Suprapubic skin (tissue), 4 donors: ENCODE measurements around the gene KCNT1. TPM values are rescaled to one million over a fixed set of nuclear protein-coding genes. Genes with fewer than 3 reads are reported as not detected.

Source experiments
- DNase-seq, 2 donors: peaks; one replicate each; pipeline ENCODE4 v3.0.0-alpha.2; 2019; ENCODE audit warnings: low spot score in 2 of 2
- H3K27ac ChIP-seq: fragments of 200-600 bp; sonication (generic); one replicate; pipeline ENCODE4 v1.5.1; 2019
- H3K27me3 ChIP-seq: fragments of 200-600 bp; sonication (generic); one replicate; pipeline ENCODE4 v1.5.1; 2019
- H3K36me3 ChIP-seq: fragments of 200-600 bp; sonication (generic); one replicate; pipeline ENCODE4 v1.5.1; 2019
- H3K4me1 ChIP-seq: fragments of 200-600 bp; sonication (generic); one replicate; pipeline ENCODE4 v1.5.1; 2019
- H3K4me3 ChIP-seq: fragments of 200-600 bp; sonication (generic); one replicate; pipeline ENCODE4 v1.5.1; 2019; ENCODE audit warnings: mild to moderate bottlenecking
- H3K9me3 ChIP-seq: fragments of 200-600 bp; sonication (generic); one replicate; pipeline ENCODE4 v1.5.1; 2019
- CTCF ChIP-seq, 2 donors: fragments of 200-600 bp in 1 of 2; fragments of 450-650 bp in 1 of 2; sonication (generic) in 1 of 2; IDR thresholded peaks; one replicate each; pipeline ENCODE4 v1.5.1; 2016 to 2019; ENCODE audit warnings: antibody characterized with exemption in 2 of 2, mild to moderate bottlenecking in 1 of 2, moderate library complexity in 1 of 2
- EP300 ChIP-seq: sonication (generic); formaldehyde crosslinking; IDR thresholded peaks from one replicate; pipeline ENCODE4 v1.6.1; 2017; ENCODE audit warnings: antibody characterized with exemption
- POLR2A ChIP-seq, 2 donors: fragments of 450-650 bp; IDR thresholded peaks; one replicate each; pipeline ENCODE4 v1.6.1; 2017; ENCODE audit warnings: antibody characterized with exemption in 2 of 2, mild to moderate bottlenecking in 2 of 2, moderate library complexity in 2 of 2
- POLR2AphosphoS5 ChIP-seq, 3 donors: sonication (generic); formaldehyde crosslinking; IDR thresholded peaks; one replicate each; pipeline ENCODE4 v1.6.1; 2017; ENCODE audit warnings: antibody characterized with exemption in 3 of 3
- WGBS: methylation state at CpG from one replicate; pipeline ENCODE4 v1.1.5; 2018; 5-methylcytosine and 5-hydroxymethylcytosine counted together
- total RNA-seq, 4 donors: library from RNA; depleted of rRNA; stranded (reverse); fragments of >200 nt; gene quantifications; one replicate each; pipeline ENCODE4 v1.1.0, GENCODE V29; 2016

Gene KCNT1
- total RNA-seq, 4 donors from 2014 or later: 0.10 to 0.23 TPM; not detected in 2

GRCh38 chr9:135766707-135767106, 64.7 kb downstream of the KCNT1 start:
- no peak overlapping the region for H3K27ac ChIP-seq
- 86% methylated on average over 4 of the region's 4 CpGs for WGBS
- TF ChIP-seq POLR2A (IDR thresholded peaks at IDR 0.05) (no peak), EP300 (no peak), POLR2AphosphoS5 (IDR thresholded peaks at IDR 0.05) (no peak), CTCF (IDR thresholded peaks at IDR 0.05) (no peak)
- H3K36me3 ChIP-seq: no peaks in the 10 kb centered on the region
- H3K4me1 ChIP-seq: no peaks in the 10 kb centered on the region
- H3K9me3 ChIP-seq: peaks cover 9% of the 10 kb centered on the region
- no peak overlapping the region for H3K4me3 ChIP-seq
- DNase-seq: no peak
- H3K27me3 ChIP-seq: peaks cover 26% of the 10 kb centered on the region

GRCh38 chr9:135768516-135769218, 66.7 kb downstream of the KCNT1 start:
- H3K4me1 ChIP-seq: no peaks in the 10 kb centered on the region
- TF ChIP-seq POLR2A (IDR thresholded peaks at IDR 0.05) (no peak), EP300 (no peak), CTCF (IDR thresholded peaks at IDR 0.05) (no peak), POLR2AphosphoS5 (IDR thresholded peaks at IDR 0.05) (no peak)
- WGBS: 84% methylated on average over 24 of the region's 43 CpGs

GRCh38 chr9:135769489-135770202, 67.7 kb downstream of the KCNT1 start:
- Histone ChIP-seq H3K36me3 (no peaks in the 10 kb centered on the region), H3K27me3 (peaks cover 28% of the 10 kb centered on the region), H3K4me1 (no peaks in the 10 kb centered on the region), H3K4me3 (no peak overlapping the region), H3K27ac (no peak overlapping the region), H3K9me3 (peaks cover 9% of the 10 kb centered on the region)
- DNase-seq: no peak
- TF ChIP-seq POLR2AphosphoS5 (IDR thresholded peaks at IDR 0.05) (no peak), POLR2A (IDR thresholded peaks at IDR 0.05) (no peak), CTCF (IDR thresholded peaks at IDR 0.05) (no peak), EP300 (no peak)
- 84% methylated on average over 32 of the region's 32 CpGs for WGBS

More at GRCh38 chr9:135768516-135769218, 66.7 kb downstream of the KCNT1 start:
- no peaks in the 10 kb centered on the region for H3K36me3 ChIP-seq
- no peak for DNase-seq
- H3K9me3 ChIP-seq: peaks cover 9% of the 10 kb centered on the region
- peaks cover 28% of the 10 kb centered on the region for H3K27me3 ChIP-seq
- H3K27ac ChIP-seq: no peak overlapping the region
- H3K4me3 ChIP-seq: no peak overlapping the region

GRCh38 chr9:135770203-135770535, 68.2 kb downstream of the KCNT1 start:
- H3K4me3 ChIP-seq: no peak overlapping the region
- WGBS: 79% methylated on average over 10 of the region's 19 CpGs
- peaks cover 28% of the 10 kb centered on the region for H3K27me3 ChIP-seq
- DNase-seq: no peak
- H3K27ac ChIP-seq: no peak overlapping the region
- no peak for TF ChIP-seq EP300
- TF ChIP-seq POLR2A (IDR thresholded peaks at IDR 0.05): no peak
- TF ChIP-seq POLR2AphosphoS5 (IDR thresholded peaks at IDR 0.05): no peak
- TF ChIP-seq CTCF (IDR thresholded peaks at IDR 0.05): no peak
- H3K36me3 ChIP-seq: no peaks in the 10 kb centered on the region
- no peaks in the 10 kb centered on the region for H3K4me1 ChIP-seq
- peaks cover 9% of the 10 kb centered on the region for H3K9me3 ChIP-seq

- WGBS: 97% methylated on average over 9 of the region's 26 CpGs
- Histone ChIP-seq H3K9me3 (peaks cover 8% of the 10 kb centered on the region), H3K27ac (no peak overlapping the region), H3K4me1 (no peaks in the 10 kb centered on the region), H3K27me3 (peaks cover 28% of the 10 kb centered on the region), H3K36me3 (no peaks in the 10 kb centered on the region), H3K4me3 (no peak overlapping the region)
- TF ChIP-seq POLR2A (IDR thresholded peaks at IDR 0.05): no peak
- TF ChIP-seq POLR2AphosphoS5 (IDR thresholded peaks at IDR 0.05): no peak
- TF ChIP-seq CTCF (IDR thresholded peaks at IDR 0.05): no peak
- no peak for TF ChIP-seq EP300
- DNase-seq: no peak
Measured at GRCh38 chr9:135770771-135771170, 68.8 kb downstream of the KCNT1 start.
